CD14-positive monocyte (primary cell): Measurements from ENCODE around the gene GFOD1. TPM values are rescaled to one million over a fixed set of nuclear protein-coding genes. Genes with fewer than 3 reads are reported as not detected.

ENCODE experiments used
- DNase-seq, 3 donors: peaks; one replicate each; pipeline ENCODE4 v3.0.0-alpha.2; 2011 to 2022
- H2AFZ ChIP-seq: 2 replicates; pipeline ENCODE4 v1.6.0; 2012; ENCODE audit warnings: mild to moderate bottlenecking, low read depth, low read length, inconsistent platforms; ENCODE audit not compliant: insufficient read depth, poor library complexity, severe bottlenecking
- H3K27ac ChIP-seq, 2 donors: 1 replicate in 1 of 2; 2 replicates in 1 of 2; pipeline ENCODE4 v1.5.1; 2012 to 2013; ENCODE audit warnings: low read length in 2 of 2, control low read depth in 1 of 2, inconsistent platforms in 1 of 2, low read depth in 1 of 2, mild to moderate bottlenecking in 1 of 2
- H3K27me3 ChIP-seq, 2 donors: one replicate each; pipeline versions ENCODE4 v1.6.0 to v1.6.1; 2011 to 2013; ENCODE audit warnings: low read length in 2 of 2; ENCODE audit not compliant: control insufficient read depth in 2 of 2, insufficient read depth in 2 of 2
- H3K36me3 ChIP-seq, 2 donors: replicated peaks in 1 of 2; 1 replicate in 1 of 2; 2 replicates in 1 of 2; pipeline versions ENCODE4 v1.5.1 to v1.6.1; 2012 to 2013; ENCODE audit warnings: low read length in 2 of 2, control low read depth in 1 of 2, inconsistent platforms in 1 of 2, mild to moderate bottlenecking in 1 of 2; ENCODE audit not compliant: insufficient read depth in 2 of 2, control insufficient read depth in 1 of 2
- H3K4me1 ChIP-seq, 2 donors: 1 replicate in 1 of 2; 2 replicates in 1 of 2; pipeline versions ENCODE4 v1.5.1 to v1.6.1; 2012 to 2013; ENCODE audit warnings: low read length in 2 of 2, control low read depth in 1 of 2, inconsistent platforms in 1 of 2, mild to moderate bottlenecking in 1 of 2, moderate library complexity in 1 of 2; ENCODE audit not compliant: insufficient read depth in 2 of 2, control insufficient read depth in 1 of 2
- H3K4me2 ChIP-seq: replicated peaks from 2 replicates; pipeline ENCODE3; 2012; ENCODE audit warnings: low read length, moderate library complexity, mild to moderate bottlenecking; ENCODE audit not compliant: poor library complexity, severe bottlenecking; ENCODE audit errors: extremely low read depth
- H3K4me3 ChIP-seq, 3 experiments: fragments of 200-600 bp in 1 of 3; sonication (generic) in 1 of 3; replicated peaks in 1 of 3; 1 replicate in 2 of 3; 2 replicates in 1 of 3; pipeline ENCODE4 v1.5.1; 2011 to 2013; ENCODE audit warnings: low read length in 3 of 3, mild to moderate bottlenecking in 3 of 3, control low read depth in 2 of 3, low read depth in 2 of 3, inconsistent platforms in 1 of 3, moderate library complexity in 1 of 3
- H3K79me2 ChIP-seq: 2 replicates; pipeline ENCODE4 v1.6.0; 2012; ENCODE audit warnings: mild to moderate bottlenecking, control low read depth, inconsistent platforms, low read length, moderate library complexity; ENCODE audit not compliant: insufficient read depth
- H3K9ac ChIP-seq: 2 replicates; pipeline ENCODE4 v1.6.0; 2017; ENCODE audit warnings: low read length, mild to moderate bottlenecking; ENCODE audit not compliant: insufficient read depth, poor library complexity, severe bottlenecking
- H3K9me3 ChIP-seq, 2 donors: replicated peaks in 1 of 2; 1 replicate in 1 of 2; 2 replicates in 1 of 2; pipeline versions ENCODE4 v1.5.1 to v1.6.1; 2012 to 2013; ENCODE audit warnings: low read length in 2 of 2, control low read depth in 1 of 2; ENCODE audit not compliant: control insufficient read depth in 1 of 2, insufficient read depth in 1 of 2
- H4K20me1 ChIP-seq: 2 replicates; pipeline ENCODE4 v1.6.0; 2012; ENCODE audit warnings: mild to moderate bottlenecking, low read length, control low read depth, moderate library complexity; ENCODE audit not compliant: insufficient read depth
- H3K27ac Mint-ChIP-seq, 7 donors: one replicate each; pipeline ENCODE4 v1.8.0; 2020; ENCODE audit warnings: mild to moderate bottlenecking in 7 of 7, mixed read lengths in 7 of 7, moderate library complexity in 6 of 7, inconsistent platforms in 2 of 7
- H3K27me3 Mint-ChIP-seq, 3 donors: one replicate each; pipeline ENCODE4 v1.8.0; 2021 to 2022; ENCODE audit warnings: low read depth in 3 of 3, mild to moderate bottlenecking in 3 of 3, mixed read lengths in 3 of 3, moderate library complexity in 3 of 3, inconsistent platforms in 1 of 3
- H3K36me3 Mint-ChIP-seq, 2 donors: one replicate each; pipeline ENCODE4 v1.8.0; 2020; ENCODE audit warnings: mixed read lengths in 2 of 2, inconsistent platforms in 1 of 2, mild to moderate bottlenecking in 1 of 2
- H3K4me1 Mint-ChIP-seq: one replicate; pipeline ENCODE4 v1.8.0; 2020; ENCODE audit warnings: mild to moderate bottlenecking, mixed read lengths
- H3K4me3 Mint-ChIP-seq, 2 donors: one replicate each; pipeline ENCODE4 v1.8.0; 2020; ENCODE audit warnings: mild to moderate bottlenecking in 2 of 2, mixed read lengths in 2 of 2, moderate library complexity in 1 of 2
- H3K9me3 Mint-ChIP-seq, 7 donors: one replicate each; pipeline ENCODE4 v1.8.0; 2020 to 2022; ENCODE audit warnings: mixed read lengths in 7 of 7, mild to moderate bottlenecking in 6 of 7, moderate library complexity in 6 of 7, inconsistent platforms in 2 of 7
- CTCF ChIP-seq: fragments of 200-600 bp; IDR thresholded peaks from one replicate; pipeline ENCODE4 v1.8.0; 2022; ENCODE audit warnings: antibody characterized with exemption, mild to moderate bottlenecking
- WGBS: methylation state at CpG from one replicate; pipeline ENCODE4 v1.1.5; 2013; ENCODE audit warnings: missing lambda C conversion rate; ENCODE audit not compliant: insufficient coverage; 5-methylcytosine and 5-hydroxymethylcytosine counted together
- intact Hi-C, 2 donors: fragments of 100-400 bp; cut with micrococcal nuclease; formaldehyde crosslinking; loops; one replicate each; pipeline versions ENCODE4 v1.15.0 to v1.15.1; 2023
- polyA plus RNA-seq, 3 donors: library from polyadenylated mRNA; depleted of rRNA in 1 of 3; unstranded in 2 of 3; stranded (reverse) in 1 of 3; fragments of 300-500 nt in 2 of 3; fragments of >200 nt in 1 of 3; fragmentation: Illumina TruSeq in 2 of 3; gene quantifications; 1 replicate in 2 of 3; 2 replicates in 1 of 3; pipeline ENCODE4 v1.2.3, GENCODE V29; 2012 to 2021

GFOD1 gene
- polyA plus RNA-seq, 3 donors, result 2.4 to 8.7 (median 2.4) TPM

GRCh38 chr6:13429406-13429753 is 58.0 kb downstream of the GFOD1 start:
- Histone ChIP-seq H3K4me3 (no peak overlapping the region), H3K27me3 (no peaks in the 10 kb centered on the region), H3K79me2 (peaks cover 5% of the 10 kb centered on the region), H3K4me1 (peaks cover 41% of the 10 kb centered on the region in 2 donors), H3K36me3 (no peaks in the 10 kb centered on the region), H2AFZ (no peak overlapping the region), H3K9me3 (peaks cover 0 to 3% of the 10 kb centered on the region in 2 donors), H3K9ac (no peak overlapping the region), H3K4me2 (no peak overlapping the region), H3K27ac (no peak overlapping the region), H4K20me1 (no peaks in the 10 kb centered on the region)
- intact Hi-C loops, result no loop called here
- no peak for DNase-seq
- H3K27me3 Mint-ChIP-seq, result peaks cover 2 to 4% (median 4%) of the 10 kb centered on the region in 3 donors
- no peak overlapping the region for H3K4me3 Mint-ChIP-seq
- peaks cover 5 to 17% of the 10 kb centered on the region in 2 donors for H3K36me3 Mint-ChIP-seq
- no peak for TF ChIP-seq CTCF
- H3K4me1 Mint-ChIP-seq, result peaks cover 48% of the 10 kb centered on the region
- peak overlapping the region in 1 of 7 donors; percentile 46 for H3K27ac Mint-ChIP-seq
- peaks cover 1 to 6% (median 6%) of the 10 kb centered on the region in 7 donors for H3K9me3 Mint-ChIP-seq
- WGBS, result 74% methylated on average over 5 of the region's 5 CpGs

GRCh38 chr6:13428583-13429405 is 58.6 kb downstream of the GFOD1 start:
- Mint-ChIP-seq H3K4me3 (peak overlapping the region; percentile 69 to 87), H3K4me1 (peaks cover 42% of the 10 kb centered on the region), H3K36me3 (peaks cover 5 to 17% of the 10 kb centered on the region in 2 donors), H3K9me3 (peaks cover 0 to under 1% (median 0%) of the 10 kb centered on the region in 7 donors), H3K27ac (peak overlapping the region in 6 of 7 donors; percentile 10 to 90 (median 69)), H3K27me3 (peaks cover 2 to 6% (median 4%) of the 10 kb centered on the region in 3 donors)
- peak overlapping the region; percentile 56 for H2AFZ ChIP-seq
- H3K27ac ChIP-seq, result peak overlapping the region; percentile 7 to 39
- WGBS, result 33% methylated on average over 4 of the region's 13 CpGs
- H4K20me1 ChIP-seq, result no peaks in the 10 kb centered on the region
- intact Hi-C loops, result no loop called here
- no peak for DNase-seq
- no peaks in the 10 kb centered on the region for H3K27me3 ChIP-seq
- no peak overlapping the region for H3K9ac ChIP-seq
- peak overlapping the region; percentile 64 for H3K4me2 ChIP-seq
- H3K36me3 ChIP-seq, result no peaks in the 10 kb centered on the region
- TF ChIP-seq CTCF, result no peak
- no peaks in the 10 kb centered on the region for H3K9me3 ChIP-seq
- peaks cover 35% of the 10 kb centered on the region in 2 donors for H3K4me1 ChIP-seq
- peak overlapping the region in 1 of 3 experiments; percentile 39 for H3K4me3 ChIP-seq
- peaks cover 5% of the 10 kb centered on the region for H3K79me2 ChIP-seq
